Measurements from ENCODE around the gene TNFRSF21.

TNFRSF21 gene

DNA sequence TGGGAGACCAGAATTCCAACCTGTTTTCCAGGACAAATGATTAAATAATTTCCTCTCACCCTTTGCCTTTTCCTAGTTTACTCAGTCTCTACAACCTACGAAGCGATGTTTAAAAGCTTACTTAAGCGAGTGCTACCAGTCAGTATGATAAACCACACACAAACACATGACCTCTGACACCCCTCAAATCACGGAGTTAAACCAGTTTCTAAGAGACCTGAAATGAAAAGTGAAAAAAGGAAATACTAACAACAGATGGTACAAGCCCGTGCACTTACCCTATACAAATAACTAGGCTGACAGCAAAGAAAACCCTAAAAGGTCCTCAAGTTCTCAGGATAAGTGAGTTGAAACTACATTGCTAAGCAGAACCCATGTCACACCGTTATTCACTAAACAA, 7.7 kb downstream of the TNFRSF21 start:
- no peak for DNase-seq (ENCODE audit: low read depth)
- H3K4me3 ChIP-seq (ENCODE audit: low read length) = no peak overlapping the region
- TF ChIP-seq, protein P1, sequence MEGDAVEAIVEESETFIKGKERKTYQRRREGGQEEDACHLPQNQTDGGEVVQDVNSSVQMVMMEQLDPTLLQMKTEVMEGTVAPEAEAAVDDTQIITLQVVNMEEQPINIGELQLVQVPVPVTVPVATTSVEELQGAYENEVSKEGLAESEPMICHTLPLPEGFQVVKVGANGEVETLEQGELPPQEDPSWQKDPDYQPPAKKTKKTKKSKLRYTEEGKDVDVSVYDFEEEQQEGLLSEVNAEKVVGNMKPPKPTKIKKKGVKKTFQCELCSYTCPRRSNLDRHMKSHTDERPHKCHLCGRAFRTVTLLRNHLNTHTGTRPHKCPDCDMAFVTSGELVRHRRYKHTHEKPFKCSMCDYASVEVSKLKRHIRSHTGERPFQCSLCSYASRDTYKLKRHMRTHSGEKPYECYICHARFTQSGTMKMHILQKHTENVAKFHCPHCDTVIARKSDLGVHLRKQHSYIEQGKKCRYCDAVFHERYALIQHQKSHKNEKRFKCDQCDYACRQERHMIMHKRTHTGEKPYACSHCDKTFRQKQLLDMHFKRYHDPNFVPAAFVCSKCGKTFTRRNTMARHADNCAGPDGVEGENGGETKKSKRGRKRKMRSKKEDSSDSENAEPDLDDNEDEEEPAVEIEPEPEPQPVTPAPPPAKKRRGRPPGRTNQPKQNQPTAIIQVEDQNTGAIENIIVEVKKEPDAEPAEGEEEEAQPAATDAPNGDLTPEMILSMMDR (IDR thresholded peaks at IDR 0.05; ENCODE audit: insufficient read depth, low read depth, low read length, missing control alignments) = no peak

DNA sequence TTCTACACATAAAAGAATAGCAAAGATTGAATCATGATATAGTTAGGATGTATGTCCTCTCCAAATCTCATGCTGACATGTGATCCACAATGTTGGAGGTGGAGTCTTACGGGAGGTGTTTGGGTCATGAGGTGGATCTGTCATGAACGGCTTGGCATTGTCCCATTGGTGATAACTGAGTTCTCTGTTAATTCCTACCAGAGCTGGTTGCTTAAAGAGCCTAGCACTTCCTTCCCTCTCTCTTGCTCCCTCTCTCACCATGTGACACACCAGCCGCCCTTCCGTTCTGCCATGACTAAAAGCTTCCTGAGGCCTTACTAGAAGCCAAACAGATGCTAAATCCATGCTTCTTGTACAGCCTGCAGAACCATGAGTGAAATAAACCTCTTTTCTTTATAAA, 8.3 kb downstream of the TNFRSF21 start:
- DNase-seq (ENCODE audit: low read depth) = no peak
- H3K4me3 ChIP-seq (ENCODE audit: low read length) = no peak overlapping the region
- TF ChIP-seq, protein P1 (IDR thresholded peaks at IDR 0.05; ENCODE audit: insufficient read depth, low read depth, low read length, missing control alignments) = no peak

DNA sequence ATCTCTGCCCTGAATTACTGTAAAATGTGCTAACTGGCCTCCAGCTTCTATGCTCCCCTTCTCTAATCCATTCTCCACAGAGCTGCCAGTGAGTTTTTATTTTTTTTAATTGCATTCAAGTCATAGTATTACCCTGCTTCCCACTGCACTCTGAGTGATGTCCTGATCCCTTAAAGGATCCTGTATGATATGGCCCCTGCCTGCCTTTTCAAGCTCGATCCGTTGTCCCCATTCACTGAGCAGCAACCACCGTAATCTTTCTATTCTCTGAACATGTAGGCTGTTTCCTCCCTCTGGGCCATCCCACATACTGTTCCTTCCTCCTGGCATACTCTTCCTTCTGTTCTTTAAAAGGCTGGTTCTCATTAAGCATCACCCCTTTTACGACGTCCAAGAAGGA, 9.3 kb downstream of the TNFRSF21 start:
- TF ChIP-seq, protein P1 (IDR thresholded peaks at IDR 0.05; ENCODE audit: insufficient read depth, low read depth, low read length, missing control alignments) = no peak
- no peak for DNase-seq (ENCODE audit: low read depth)
- no peak overlapping the region for H3K4me3 ChIP-seq (ENCODE audit: low read length)

DNA sequence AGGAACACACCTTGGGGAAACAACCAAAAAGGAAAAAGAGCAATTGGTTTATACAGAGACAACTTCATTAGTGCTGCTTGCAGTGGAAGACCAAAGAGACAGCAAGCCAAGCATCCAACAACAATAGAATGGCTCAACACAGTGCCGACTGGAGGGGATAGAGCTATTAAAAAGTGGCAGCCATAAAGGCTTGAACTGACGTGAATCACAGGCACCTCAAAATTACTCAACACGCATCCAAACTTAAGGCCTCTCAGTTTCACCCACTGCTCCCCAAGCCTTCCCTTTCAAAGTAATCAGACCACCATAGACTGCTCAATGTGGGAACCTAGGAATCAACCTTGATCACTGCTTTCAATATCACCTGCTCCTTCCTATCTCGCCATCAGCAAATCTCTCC, 9.7 kb downstream of the TNFRSF21 start:
- H3K4me3 ChIP-seq (ENCODE audit: low read length) = no peak overlapping the region
- TF ChIP-seq, protein P1 (IDR thresholded peaks at IDR 0.05; ENCODE audit: insufficient read depth, low read depth, low read length, missing control alignments) = no peak
- DNase-seq (ENCODE audit: low read depth) = no peak

DNA sequence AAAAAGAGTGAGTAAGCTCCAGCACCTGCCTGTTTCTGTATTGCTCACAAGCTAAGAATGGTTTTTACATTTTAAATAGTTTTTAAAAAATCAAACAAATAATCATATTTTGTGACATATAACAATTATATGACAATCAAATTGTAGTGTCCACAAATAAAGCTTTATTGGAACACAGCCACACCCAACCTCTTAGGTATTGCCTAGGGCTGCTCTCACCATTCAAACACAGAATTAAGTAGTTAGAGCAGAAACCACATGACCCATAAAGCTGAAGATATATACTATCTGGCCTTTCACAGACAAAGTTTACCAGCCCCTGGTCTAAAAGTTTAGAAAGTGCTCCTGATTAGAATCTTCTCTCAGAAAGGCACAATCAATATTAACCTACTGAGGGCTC, 11.2 kb downstream of the TNFRSF21 start:
- DNase-seq (ENCODE audit: low read depth) = no peak
- TF ChIP-seq, protein P1 (IDR thresholded peaks at IDR 0.05; ENCODE audit: insufficient read depth, low read depth, low read length, missing control alignments) = no peak
- H3K4me3 ChIP-seq (ENCODE audit: low read length) = no peak overlapping the region

DNA sequence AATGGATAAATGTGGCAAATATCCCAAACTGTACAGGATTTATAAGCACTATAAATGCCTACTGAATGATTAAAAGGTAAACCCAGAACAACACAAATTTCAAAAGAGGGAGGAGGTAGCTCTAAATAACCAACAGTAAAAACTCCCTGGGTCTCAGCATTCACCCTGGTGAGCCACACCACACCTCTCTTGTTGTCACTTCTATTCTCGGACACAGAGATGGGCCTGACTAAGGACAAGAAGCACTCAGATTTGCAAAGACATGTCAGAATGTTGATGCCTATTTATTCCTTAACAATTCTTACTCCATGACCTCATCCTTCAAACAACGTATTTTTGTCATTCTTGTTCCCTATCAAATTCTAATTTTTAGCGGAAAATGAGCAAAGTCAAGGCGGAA, 14.7 kb downstream of the TNFRSF21 start:
- DNase-seq (ENCODE audit: low read depth) = peak; percentile 27
- TF ChIP-seq, protein P1 (IDR thresholded peaks at IDR 0.05; ENCODE audit: insufficient read depth, low read depth, low read length, missing control alignments) = no peak
- no peak overlapping the region for H3K4me3 ChIP-seq (ENCODE audit: low read length)

DNA sequence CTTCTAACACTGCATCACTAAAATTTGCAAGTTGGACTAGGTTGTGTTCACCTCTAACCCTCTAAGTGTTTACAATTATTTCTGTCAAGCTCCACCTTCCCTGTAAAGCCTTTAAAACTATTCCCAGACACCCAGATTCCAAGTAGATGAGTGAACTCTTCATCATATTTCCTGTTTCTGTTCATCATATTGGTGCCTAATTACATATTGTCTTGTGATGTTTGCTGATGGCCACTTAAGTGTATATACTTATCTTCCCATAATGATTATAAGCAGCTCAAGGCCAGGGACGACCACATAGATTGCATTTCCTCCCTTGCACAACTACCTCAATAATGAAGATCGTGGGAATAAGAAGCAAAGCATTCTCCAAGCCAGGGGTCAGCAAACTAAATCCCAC, 16.8 kb downstream of the TNFRSF21 start:
- peak; percentile 76 for DNase-seq (ENCODE audit: low read depth)
- H3K4me3 ChIP-seq (ENCODE audit: low read length) = no peak overlapping the region
- TF ChIP-seq, protein P1 (IDR thresholded peaks at IDR 0.05; ENCODE audit: insufficient read depth, low read depth, low read length, missing control alignments) = no peak
